Measurements from ENCODE around the gene TMEM9. TPM values are rescaled to one million over a fixed set of nuclear protein-coding genes. Genes with fewer than 3 reads are reported as not detected.

The TMEM9 gene
- total and polyA plus RNA-seq, 10 of the 15 experiments (the other 5 are each of a cell fraction or from before 2014, with no cell fraction given): 7.2 to 46.1 (median 17.3) TPM

- TF ChIP-seq FOXM1 (IDR thresholded peaks at IDR 0.05; ENCODE audit: low read depth, low read length) (no peak), MEF2B (IDR thresholded peaks at IDR 0.05; ENCODE audit: partially characterized antibody, poor library complexity, severe bottlenecking) (no peak), CTCF (IDR thresholded peaks at IDR 0.05 in 2 of 3, conservative IDR thresholded peaks at IDR 0.05 in 1 of 3; ENCODE audit: control insufficient read depth in 2 of 3, extremely low read depth in 1 of 3, insufficient read depth in 1 of 3, low read depth in 3 of 3, low read length in 3 of 3) (peak; percentile 79 to 89 (median 85)), SPI1 (IDR thresholded peaks at IDR 0.05; ENCODE audit: borderline replicate concordance, insufficient read depth, low read depth, low read length) (peak; percentile 21; the same call in 1 of the 2 replicates), NBN (IDR thresholded peaks at IDR 0.05) (0 out of 2 replicates have a peak, but pooled peaks have one; percentile 28), SREBF2 (IDR thresholded peaks at IDR 0.05; ENCODE audit: low read length) (no peak), HDGF (IDR thresholded peaks at IDR 0.05) (no peak), MEF2A (IDR thresholded peaks at IDR 0.05; ENCODE audit: insufficient read depth, low read depth, low read length) (no peak), SMAD1 (IDR thresholded peaks at IDR 0.05; ENCODE audit: low read depth, partially characterized antibody) (no peak), ATF2 (IDR thresholded peaks at IDR 0.05; ENCODE audit: low read length) (no peak), ZNF274 (IDR thresholded peaks at IDR 0.05; ENCODE audit: insufficient read depth, insufficient read length) (no peak), CHD1 (IDR thresholded peaks at IDR 0.05; ENCODE audit: low read depth, low read length) (no peak), HDAC6 (IDR thresholded peaks at IDR 0.05; ENCODE audit: unreplicated experiment) (no peak)
- TF ChIP-seq, protein P1, sequence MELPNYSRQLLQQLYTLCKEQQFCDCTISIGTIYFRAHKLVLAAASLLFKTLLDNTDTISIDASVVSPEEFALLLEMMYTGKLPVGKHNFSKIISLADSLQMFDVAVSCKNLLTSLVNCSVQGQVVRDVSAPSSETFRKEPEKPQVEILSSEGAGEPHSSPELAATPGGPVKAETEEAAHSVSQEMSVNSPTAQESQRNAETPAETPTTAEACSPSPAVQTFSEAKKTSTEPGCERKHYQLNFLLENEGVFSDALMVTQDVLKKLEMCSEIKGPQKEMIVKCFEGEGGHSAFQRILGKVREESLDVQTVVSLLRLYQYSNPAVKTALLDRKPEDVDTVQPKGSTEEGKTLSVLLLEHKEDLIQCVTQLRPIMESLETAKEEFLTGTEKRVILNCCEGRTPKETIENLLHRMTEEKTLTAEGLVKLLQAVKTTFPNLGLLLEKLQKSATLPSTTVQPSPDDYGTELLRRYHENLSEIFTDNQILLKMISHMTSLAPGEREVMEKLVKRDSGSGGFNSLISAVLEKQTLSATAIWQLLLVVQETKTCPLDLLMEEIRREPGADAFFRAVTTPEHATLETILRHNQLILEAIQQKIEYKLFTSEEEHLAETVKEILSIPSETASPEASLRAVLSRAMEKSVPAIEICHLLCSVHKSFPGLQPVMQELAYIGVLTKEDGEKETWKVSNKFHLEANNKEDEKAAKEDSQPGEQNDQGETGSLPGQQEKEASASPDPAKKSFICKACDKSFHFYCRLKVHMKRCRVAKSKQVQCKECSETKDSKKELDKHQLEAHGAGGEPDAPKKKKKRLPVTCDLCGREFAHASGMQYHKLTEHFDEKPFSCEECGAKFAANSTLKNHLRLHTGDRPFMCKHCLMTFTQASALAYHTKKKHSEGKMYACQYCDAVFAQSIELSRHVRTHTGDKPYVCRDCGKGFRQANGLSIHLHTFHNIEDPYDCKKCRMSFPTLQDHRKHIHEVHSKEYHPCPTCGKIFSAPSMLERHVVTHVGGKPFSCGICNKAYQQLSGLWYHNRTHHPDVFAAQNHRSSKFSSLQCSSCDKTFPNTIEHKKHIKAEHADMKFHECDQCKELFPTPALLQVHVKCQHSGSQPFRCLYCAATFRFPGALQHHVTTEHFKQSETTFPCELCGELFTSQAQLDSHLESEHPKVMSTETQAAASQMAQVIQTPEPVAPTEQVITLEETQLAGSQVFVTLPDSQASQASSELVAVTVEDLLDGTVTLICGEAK (IDR thresholded peaks at IDR 0.05; ENCODE audit: borderline replicate concordance): no peak
Measured at GRCh38 chr1:201114245-201115131, 39.8 kb downstream of the TMEM9 start (continued).

Measured in GM12878 (cell line).